Measurements from ENCODE around the gene CDV3. TPM values are rescaled to one million over a fixed set of nuclear protein-coding genes. Genes with fewer than 3 reads are reported as not detected.

CDV3 gene, protein sequence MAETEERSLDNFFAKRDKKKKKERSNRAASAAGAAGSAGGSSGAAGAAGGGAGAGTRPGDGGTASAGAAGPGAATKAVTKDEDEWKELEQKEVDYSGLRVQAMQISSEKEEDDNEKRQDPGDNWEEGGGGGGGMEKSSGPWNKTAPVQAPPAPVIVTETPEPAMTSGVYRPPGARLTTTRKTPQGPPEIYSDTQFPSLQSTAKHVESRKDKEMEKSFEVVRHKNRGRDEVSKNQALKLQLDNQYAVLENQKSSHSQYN
- total RNA-seq (2013; cell fraction: nucleolus; rRNA removed): 33.0 and 34.3 TPM in 2 replicates
- total RNA-seq (2014; rRNA removed) (131 and 146 TPM in 2 replicates), total RNA-seq (2014; rRNA removed; fragmentation: Illumina TruSeq; extraction: Trizol) (206 and 210 TPM in 2 replicates), total RNA-seq (2021) (214 and 219 TPM in 2 replicates), polyA plus RNA-seq (2011; rRNA removed) (133 and 170 TPM in 2 replicates), polyA plus RNA-seq (2014; fragmentation: Illumina TruSeq; extraction: Trizol) (214 and 246 TPM in 2 replicates), polyA plus RNA-seq (2014; fragmentation: Nextera tagmentation; extraction: Ambion mirVana) (100 to 1,000 TPM; 133 to 466 TPM), polyA plus RNA-seq (2014; rRNA removed) (137 and 138 TPM in 2 replicates), polyA plus RNA-seq (2016; fragmentation: Nextera tagmentation; extraction: Ambion mirVana) (10 to 100 TPM; 42.3 to 48.4 TPM), polyA minus RNA-seq (2011; rRNA and poly(A)+ RNA removed) (62.1 and 87.1 TPM in 2 replicates), Bru-seq, nascent RNA (percentile 98 among the genes with signal in this experiment), BruChase-seq, experiment 1, labeled RNA remaining after a 6-hour chase (percentile 99 among the genes with signal in this experiment), BruChase-seq, experiment 2, labeled RNA remaining after a 2-hour chase (percentile 99 among the genes with signal in this experiment)
- 136 TPM for polyA plus RNA-seq (2011; ENCODE audit: low read depth)
- polyA plus RNA-seq (2011; cell fraction: cytosol; rRNA removed): 48.0 and 52.5 TPM in 2 replicates
- 32.5 and 43.0 TPM in 2 replicates for polyA plus RNA-seq (2011; cell fraction: nucleus; rRNA removed)
- polyA plus RNA-seq (2012): 166 and 179 TPM in 2 replicates
- polyA minus RNA-seq (2011; cell fraction: cytosol; rRNA and poly(A)+ RNA removed): 54.3 and 57.8 TPM in 2 replicates
- polyA minus RNA-seq (2011; cell fraction: nucleus; rRNA and poly(A)+ RNA removed): 18.5 and 35.0 TPM in 2 replicates
- long read RNA-seq, experiment 1, partial matches to known transcripts: 3 of 42 reads
- long read RNA-seq, experiment 1, other reads (novel, unspliced or antisense): 39 of 42 reads
- long read RNA-seq, experiment 2, partial matches to known transcripts: 14 of 74 reads
- long read RNA-seq, experiment 2, other reads (novel, unspliced or antisense): 59 of 74 reads

DNA sequence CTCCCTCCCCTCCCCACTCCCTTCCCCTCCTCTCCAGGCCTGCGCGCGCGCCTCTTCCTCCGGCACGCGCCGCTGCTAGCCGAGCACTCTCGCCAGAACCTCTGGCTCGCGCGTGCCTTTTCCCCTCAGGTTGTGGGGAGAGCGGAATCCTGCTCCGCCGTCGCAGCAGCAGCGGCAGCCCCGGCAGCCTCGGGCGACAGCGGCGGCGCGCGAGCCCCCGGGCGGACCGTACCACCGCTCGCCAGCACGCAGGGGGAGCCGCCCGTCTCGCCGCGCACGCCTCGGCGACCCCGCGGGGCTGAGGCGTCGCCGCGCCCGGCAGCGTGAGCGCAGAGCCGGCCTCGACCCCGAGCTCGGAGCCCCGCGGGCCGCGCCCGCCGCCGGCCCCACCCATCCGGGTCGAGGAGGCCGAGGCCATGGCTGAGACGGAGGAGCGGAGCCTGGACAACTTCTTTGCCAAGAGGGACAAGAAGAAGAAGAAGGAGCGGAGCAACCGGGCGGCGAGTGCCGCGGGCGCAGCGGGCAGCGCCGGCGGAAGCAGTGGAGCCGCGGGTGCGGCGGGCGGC lies at the start of gene CDV3:
Gene CDV3, plus strand, starts transcription at position 58 of the 566 bp plus-strand sequence. Its CDS starts 359 bp downstream, at position 417.
- FAIRE-seq (no peak), ATAC-seq (peak; percentile 16), DNase-seq (ENCODE audit: low read depth, low spot score) (no peak)
- CTCF ChIA-PET: interaction anchor here (0.7 to 7.6 kb wide), 15 partner anchors 9 to 136 kb away, joined by 3 to 86 read pairs (median 5); no protein-coding TSS in a partner anchor
- H4K20me1 ChIP-seq (ENCODE audit: control insufficient read depth, insufficient read depth): peaks cover 4% of the 10 kb centered on the region; the same call in 1 of the 2 replicates
- BruUV-seq (replicated peaks): no TSS peak
- H3K4me2 ChIP-seq (ENCODE audit: control insufficient read depth, insufficient read depth): peak within 1 kb of the TSS; percentile 86
- H3K4me1 ChIP-seq (ENCODE audit: control insufficient read depth, insufficient read depth, low read length): peaks cover 18% of the 10 kb centered on the region
- under 1% methylated on average over 64 of the region's 81 CpGs for WGBS (ENCODE audit: insufficient coverage, insufficient replicate concordance, low lambda C conversion rate, missing lambda C conversion rate)
- H3K4me3 ChIP-seq: peak within 1 kb of the TSS; percentile 91
- in situ Hi-C loops (cut with MboI): loop anchor here (5.0 kb wide), 2 partner anchors 86 to 126 kb away; no protein-coding TSS in a partner anchor
- peaks cover 50% of the 10 kb centered on the region for H3K79me2 ChIP-seq (ENCODE audit: control insufficient read depth, insufficient read depth, low read length)
- SMC1A ChIA-PET (ENCODE audit: uncharacterized antibody, unreplicated experiment): interaction anchor here (0.6 to 7.7 kb wide), 22 partner anchors 10 to 149 kb away, joined by 3 to 92 read pairs (median 8); no protein-coding TSS in a partner anchor
- POLR2A ChIA-PET: interaction anchor here (0.6 to 5.1 kb wide), 21 partner anchors 9 to 132 kb away, joined by 3 to 38 read pairs (median 4); no protein-coding TSS in a partner anchor
- H3K27ac ChIP-seq (ENCODE audit: control insufficient read depth, insufficient read depth): peak within 1 kb of the TSS; percentile 97
- RAD21 ChIA-PET (ENCODE audit: unreplicated experiment): interaction anchor here (0.7 to 10.3 kb wide), 21 partner anchors 9 to 136 kb away, joined by 3 to 137 read pairs (median 6); no protein-coding TSS in a partner anchor
- H3K36me3 ChIP-seq (ENCODE audit: control insufficient read depth in 2 of 2, insufficient read depth in 2 of 2, low read length in 1 of 2): peaks cover 5 to 13% of the 10 kb centered on the region in 2 experiments; a peak in 3 of 4 replicates
- intact Hi-C loops (cut with micrococcal nuclease; ENCODE audit: unreplicated experiment): loop anchor here (1.0 to 10.0 kb wide), 5 partner anchors 83 to 849 kb away; partner anchors contain the start of gene NPHP3
- no peaks in the 10 kb centered on the region for H3K27me3 ChIP-seq (replicated peaks in 1 of 2; ENCODE audit: control insufficient read depth in 2 of 2, insufficient read depth in 2 of 2, low read length in 1 of 2)
- peak within 1 kb of the TSS; percentile 73 for H2AFZ ChIP-seq (ENCODE audit: control insufficient read depth, low read depth, low read length)
- no peaks in the 10 kb centered on the region for H3K9me3 ChIP-seq (replicated peaks; ENCODE audit: control insufficient read depth, insufficient read depth, low read length)
- H3K9ac ChIP-seq (ENCODE audit: control insufficient read depth, insufficient read depth, low read length): peak within 1 kb of the TSS; percentile 96
- peak; percentile 68; the same call in 1 of the 2 replicates for TF ChIP-seq IKZF1 (conservative IDR thresholded peaks at IDR 0.05)
- TF ChIP-seq SP1 (IDR thresholded peaks at IDR 0.05; ENCODE audit: low read depth, low read length): no peak
- TF ChIP-seq CHD4 (IDR thresholded peaks at IDR 0.05): no peak
- TF ChIP-seq, protein P1, sequence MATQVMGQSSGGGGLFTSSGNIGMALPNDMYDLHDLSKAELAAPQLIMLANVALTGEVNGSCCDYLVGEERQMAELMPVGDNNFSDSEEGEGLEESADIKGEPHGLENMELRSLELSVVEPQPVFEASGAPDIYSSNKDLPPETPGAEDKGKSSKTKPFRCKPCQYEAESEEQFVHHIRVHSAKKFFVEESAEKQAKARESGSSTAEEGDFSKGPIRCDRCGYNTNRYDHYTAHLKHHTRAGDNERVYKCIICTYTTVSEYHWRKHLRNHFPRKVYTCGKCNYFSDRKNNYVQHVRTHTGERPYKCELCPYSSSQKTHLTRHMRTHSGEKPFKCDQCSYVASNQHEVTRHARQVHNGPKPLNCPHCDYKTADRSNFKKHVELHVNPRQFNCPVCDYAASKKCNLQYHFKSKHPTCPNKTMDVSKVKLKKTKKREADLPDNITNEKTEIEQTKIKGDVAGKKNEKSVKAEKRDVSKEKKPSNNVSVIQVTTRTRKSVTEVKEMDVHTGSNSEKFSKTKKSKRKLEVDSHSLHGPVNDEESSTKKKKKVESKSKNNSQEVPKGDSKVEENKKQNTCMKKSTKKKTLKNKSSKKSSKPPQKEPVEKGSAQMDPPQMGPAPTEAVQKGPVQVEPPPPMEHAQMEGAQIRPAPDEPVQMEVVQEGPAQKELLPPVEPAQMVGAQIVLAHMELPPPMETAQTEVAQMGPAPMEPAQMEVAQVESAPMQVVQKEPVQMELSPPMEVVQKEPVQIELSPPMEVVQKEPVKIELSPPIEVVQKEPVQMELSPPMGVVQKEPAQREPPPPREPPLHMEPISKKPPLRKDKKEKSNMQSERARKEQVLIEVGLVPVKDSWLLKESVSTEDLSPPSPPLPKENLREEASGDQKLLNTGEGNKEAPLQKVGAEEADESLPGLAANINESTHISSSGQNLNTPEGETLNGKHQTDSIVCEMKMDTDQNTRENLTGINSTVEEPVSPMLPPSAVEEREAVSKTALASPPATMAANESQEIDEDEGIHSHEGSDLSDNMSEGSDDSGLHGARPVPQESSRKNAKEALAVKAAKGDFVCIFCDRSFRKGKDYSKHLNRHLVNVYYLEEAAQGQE (IDR thresholded peaks at IDR 0.05; ENCODE audit: low read depth, low read length): no peak
- TF ChIP-seq, protein P2, sequence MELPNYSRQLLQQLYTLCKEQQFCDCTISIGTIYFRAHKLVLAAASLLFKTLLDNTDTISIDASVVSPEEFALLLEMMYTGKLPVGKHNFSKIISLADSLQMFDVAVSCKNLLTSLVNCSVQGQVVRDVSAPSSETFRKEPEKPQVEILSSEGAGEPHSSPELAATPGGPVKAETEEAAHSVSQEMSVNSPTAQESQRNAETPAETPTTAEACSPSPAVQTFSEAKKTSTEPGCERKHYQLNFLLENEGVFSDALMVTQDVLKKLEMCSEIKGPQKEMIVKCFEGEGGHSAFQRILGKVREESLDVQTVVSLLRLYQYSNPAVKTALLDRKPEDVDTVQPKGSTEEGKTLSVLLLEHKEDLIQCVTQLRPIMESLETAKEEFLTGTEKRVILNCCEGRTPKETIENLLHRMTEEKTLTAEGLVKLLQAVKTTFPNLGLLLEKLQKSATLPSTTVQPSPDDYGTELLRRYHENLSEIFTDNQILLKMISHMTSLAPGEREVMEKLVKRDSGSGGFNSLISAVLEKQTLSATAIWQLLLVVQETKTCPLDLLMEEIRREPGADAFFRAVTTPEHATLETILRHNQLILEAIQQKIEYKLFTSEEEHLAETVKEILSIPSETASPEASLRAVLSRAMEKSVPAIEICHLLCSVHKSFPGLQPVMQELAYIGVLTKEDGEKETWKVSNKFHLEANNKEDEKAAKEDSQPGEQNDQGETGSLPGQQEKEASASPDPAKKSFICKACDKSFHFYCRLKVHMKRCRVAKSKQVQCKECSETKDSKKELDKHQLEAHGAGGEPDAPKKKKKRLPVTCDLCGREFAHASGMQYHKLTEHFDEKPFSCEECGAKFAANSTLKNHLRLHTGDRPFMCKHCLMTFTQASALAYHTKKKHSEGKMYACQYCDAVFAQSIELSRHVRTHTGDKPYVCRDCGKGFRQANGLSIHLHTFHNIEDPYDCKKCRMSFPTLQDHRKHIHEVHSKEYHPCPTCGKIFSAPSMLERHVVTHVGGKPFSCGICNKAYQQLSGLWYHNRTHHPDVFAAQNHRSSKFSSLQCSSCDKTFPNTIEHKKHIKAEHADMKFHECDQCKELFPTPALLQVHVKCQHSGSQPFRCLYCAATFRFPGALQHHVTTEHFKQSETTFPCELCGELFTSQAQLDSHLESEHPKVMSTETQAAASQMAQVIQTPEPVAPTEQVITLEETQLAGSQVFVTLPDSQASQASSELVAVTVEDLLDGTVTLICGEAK (IDR thresholded peaks at IDR 0.05; ENCODE audit: borderline replicate concordance): no peak
- TF ChIP-seq ZSCAN29 (IDR thresholded peaks at IDR 0.05): 0 out of 2 replicates have a peak, but pooled peaks have one; percentile 23
- TF ChIP-seq POLR2A (IDR thresholded peaks at IDR 0.05; ENCODE audit: low read depth, low read length): peak; percentile 90
- peak; percentile 53 for TF ChIP-seq NR2C1 (IDR thresholded peaks at IDR 0.05)
- peak; percentile 97 for TF ChIP-seq BACH1 (IDR thresholded peaks at IDR 0.05; ENCODE audit: borderline replicate concordance)

Data from GM12878 (cell line).